Trophoblast cell (in vitro differentiated cells and primary cell): ENCODE data around the gene WFS1.

Experiments
- DNase-seq, 2 donors: peaks; one replicate each; pipeline ENCODE4 v3.0.0-alpha.2; 2016
- H2AFZ ChIP-seq: 2 replicates; pipeline ENCODE4 v1.6.1; 2013; ENCODE audit warnings: low read length, moderate library complexity, mild to moderate bottlenecking; ENCODE audit not compliant: insufficient read depth, poor library complexity
- H2AK5ac ChIP-seq: 2 replicates; pipeline ENCODE4 v1.6.1; 2013; ENCODE audit warnings: mild to moderate bottlenecking, low read length
- H2BK120ac ChIP-seq: 2 replicates; pipeline ENCODE4 v1.6.1; 2013; ENCODE audit warnings: low read length, mild to moderate bottlenecking, moderate library complexity; ENCODE audit not compliant: insufficient read depth, poor library complexity
- H2BK12ac ChIP-seq: 2 replicates; pipeline ENCODE4 v1.6.1; 2013; ENCODE audit warnings: mild to moderate bottlenecking, low read length, moderate library complexity
- H2BK5ac ChIP-seq: 2 replicates; pipeline ENCODE4 v1.6.1; 2013; ENCODE audit warnings: low read length, low read depth, moderate library complexity, mild to moderate bottlenecking; ENCODE audit not compliant: poor library complexity
- H3K14ac ChIP-seq: 2 replicates; pipeline ENCODE4 v1.6.1; 2013; ENCODE audit warnings: mild to moderate bottlenecking, low read length
- H3K18ac ChIP-seq: 2 replicates; pipeline ENCODE4 v1.6.1; 2013; ENCODE audit warnings: mild to moderate bottlenecking, low read length
- H3K23ac ChIP-seq: 2 replicates; pipeline ENCODE4 v1.6.1; 2013; ENCODE audit warnings: low read length
- H3K27ac ChIP-seq: 2 replicates; pipeline ENCODE4 v1.5.1; 2013; ENCODE audit warnings: low read depth, mild to moderate bottlenecking, inconsistent platforms, low read length, moderate library complexity
- H3K27me3 ChIP-seq: 2 replicates; pipeline ENCODE4 v1.6.1; 2013; ENCODE audit warnings: inconsistent platforms, mild to moderate bottlenecking, low read length, moderate library complexity; ENCODE audit not compliant: insufficient read depth
- H3K36me3 ChIP-seq, 2 experiments: 1 replicate in 1 of 2; 2 replicates in 1 of 2; pipeline ENCODE4 v1.6.1; 2013; ENCODE audit warnings: low read length in 2 of 2, mild to moderate bottlenecking in 2 of 2, moderate library complexity in 1 of 2; ENCODE audit not compliant: insufficient read depth in 2 of 2, control insufficient read depth in 1 of 2
- H3K4ac ChIP-seq: 2 replicates; pipeline ENCODE4 v1.6.1; 2013; ENCODE audit warnings: low read depth, mild to moderate bottlenecking, low read length, moderate library complexity
- H3K4me1 ChIP-seq, 2 experiments: 1 replicate in 1 of 2; 2 replicates in 1 of 2; pipeline ENCODE4 v1.6.1; 2013; ENCODE audit warnings: low read length in 2 of 2, mild to moderate bottlenecking in 2 of 2, moderate library complexity in 1 of 2; ENCODE audit not compliant: insufficient read depth in 2 of 2, control insufficient read depth in 1 of 2
- H3K4me2 ChIP-seq: 2 replicates; pipeline ENCODE4 v1.6.1; 2013; ENCODE audit warnings: inconsistent platforms, mild to moderate bottlenecking, low read length, moderate library complexity
- H3K4me3 ChIP-seq: 2 replicates; pipeline ENCODE4 v1.5.1; 2013; ENCODE audit warnings: mild to moderate bottlenecking, low read depth, low read length, inconsistent platforms
- H3K79me1 ChIP-seq: one replicate; pipeline ENCODE4 v1.6.1; 2013; ENCODE audit warnings: low read length
- H3K79me2 ChIP-seq: 2 replicates; pipeline ENCODE4 v1.6.1; 2013; ENCODE audit warnings: low read length, mild to moderate bottlenecking; ENCODE audit not compliant: control insufficient read depth, insufficient read depth, poor library complexity
- H3K9ac ChIP-seq: 2 replicates; pipeline ENCODE4 v1.6.1; 2013; ENCODE audit warnings: mild to moderate bottlenecking, low read length
- H3K9me3 ChIP-seq: 2 replicates; pipeline ENCODE4 v1.6.1; 2013; ENCODE audit warnings: low read depth, mild to moderate bottlenecking, control low read depth, inconsistent platforms, low read length; ENCODE audit not compliant: insufficient read depth
- H4K12ac ChIP-seq: 2 replicates; pipeline ENCODE4 v1.6.1; 2013; ENCODE audit warnings: low read depth, mild to moderate bottlenecking, low read length, moderate library complexity
- H4K8ac ChIP-seq: 2 replicates; pipeline ENCODE4 v1.6.1; 2013; ENCODE audit warnings: low read depth, mild to moderate bottlenecking, low read length, moderate library complexity
- H4K91ac ChIP-seq: one replicate; pipeline ENCODE4 v1.6.1; 2013; ENCODE audit warnings: low read depth, mild to moderate bottlenecking, low read length, moderate library complexity
- WGBS: extraction: QIAGEN DNeasy Blood & Tissue Kit; methylation state at CpG from one replicate; pipeline ENCODE4 v1.1.7; 2013; ENCODE audit warnings: missing lambda C conversion rate; ENCODE audit not compliant: insufficient read length, insufficient coverage; ENCODE audit errors: extremely low coverage; 5-methylcytosine and 5-hydroxymethylcytosine counted together

Gene WFS1

GRCh38 chr4:6281436-6282313 is 12.0 kb downstream of the WFS1 start:
- Histone ChIP-seq H3K79me2 (no peaks in the 10 kb centered on the region), H3K4ac (no peak overlapping the region), H4K91ac (no peak overlapping the region), H3K27me3 (no peaks in the 10 kb centered on the region), H3K18ac (no peak overlapping the region), H3K23ac (no peak overlapping the region), H3K4me3 (no peak overlapping the region), H2BK120ac (no peak overlapping the region), H2AK5ac (no peak overlapping the region), H3K79me1 (no peaks in the 10 kb centered on the region), H3K36me3 (peaks cover 61 to 85% of the 10 kb centered on the region in 2 experiments), H3K4me2 (no peak overlapping the region), H3K14ac (no peak overlapping the region), H4K8ac (no peak overlapping the region), H3K4me1 (peaks cover 0 to 2% of the 10 kb centered on the region in 2 experiments), H2BK12ac (no peak overlapping the region), H2BK5ac (no peak overlapping the region), H4K12ac (no peak overlapping the region), H3K9ac (no peak overlapping the region), H2AFZ (no peak overlapping the region), H3K9me3 (peaks cover 6% of the 10 kb centered on the region), H3K27ac (no peak overlapping the region)
- WGBS = no CpG with 5 or more reads among the region's 20 CpGs
- DNase-seq = no peak

DNA sequence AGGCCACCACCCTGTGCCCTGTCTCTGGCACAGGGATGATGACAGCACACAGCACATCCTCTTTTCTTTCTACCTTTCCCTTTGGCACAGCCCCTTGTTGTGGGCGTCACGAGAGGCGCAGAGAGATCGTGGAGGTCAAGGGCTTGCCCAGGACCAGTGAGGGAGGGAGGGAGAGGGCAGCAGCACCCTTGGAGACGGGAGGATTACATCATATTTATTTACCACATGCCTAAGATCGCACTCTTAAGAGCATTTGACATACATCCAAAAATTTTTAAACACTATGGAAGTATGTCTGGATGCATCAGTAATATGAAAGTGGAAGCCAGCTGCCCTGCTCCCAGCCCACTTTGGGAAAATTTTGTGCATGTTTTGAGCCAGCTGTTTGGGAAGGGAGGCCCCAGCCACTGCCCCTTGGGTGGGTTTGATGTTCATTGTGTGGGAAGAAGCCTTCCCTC is 12.7 kb downstream of the WFS1 start:
- DNase-seq = no peak
- no peak overlapping the region for H3K23ac ChIP-seq
- no peak overlapping the region for H2BK120ac ChIP-seq
- H3K27ac ChIP-seq = no peak overlapping the region
- no peak overlapping the region for H4K91ac ChIP-seq
- no peak overlapping the region for H2AFZ ChIP-seq
- H4K8ac ChIP-seq = no peak overlapping the region
- peaks cover 67 to 86% of the 10 kb centered on the region in 2 experiments for H3K36me3 ChIP-seq
- no peak overlapping the region for H3K4ac ChIP-seq
- no CpG with 5 or more reads among the region's 6 CpGs for WGBS
- no peak overlapping the region for H3K14ac ChIP-seq
- no peaks in the 10 kb centered on the region for H3K79me2 ChIP-seq
- H4K12ac ChIP-seq = no peak overlapping the region
- H3K4me2 ChIP-seq = no peak overlapping the region
- H2AK5ac ChIP-seq = no peak overlapping the region
- H3K4me1 ChIP-seq = peaks cover 0 to 2% of the 10 kb centered on the region in 2 experiments
- no peaks in the 10 kb centered on the region for H3K27me3 ChIP-seq
- H3K79me1 ChIP-seq = no peaks in the 10 kb centered on the region
- H3K9me3 ChIP-seq = peaks cover 4% of the 10 kb centered on the region
- H3K4me3 ChIP-seq = no peak overlapping the region
- H2BK5ac ChIP-seq = no peak overlapping the region
- no peak overlapping the region for H3K9ac ChIP-seq
- no peak overlapping the region for H2BK12ac ChIP-seq
- H3K18ac ChIP-seq = no peak overlapping the region

DNA sequence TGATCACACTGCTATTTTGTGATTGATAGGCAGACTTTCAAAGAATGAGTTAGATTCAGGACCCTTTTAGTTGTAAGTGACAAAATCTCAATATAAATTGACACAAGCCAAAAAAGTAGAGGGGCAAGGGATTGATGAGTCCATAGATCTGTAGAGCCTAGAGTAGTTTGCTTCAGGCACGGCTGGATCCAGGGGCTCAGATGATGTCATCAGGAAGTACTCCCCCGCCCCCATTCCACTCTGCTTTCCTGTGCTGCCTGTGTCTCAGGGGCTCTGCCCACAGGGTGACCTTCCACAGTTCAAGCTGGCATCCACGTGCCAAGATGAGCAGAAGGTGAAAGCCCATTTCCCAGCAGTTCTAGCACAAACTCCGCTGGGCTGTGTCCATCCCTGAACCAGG is 13.6 kb downstream of the WFS1 start:
- Histone ChIP-seq H2BK120ac (no peak overlapping the region), H2BK5ac (no peak overlapping the region), H3K27ac (no peak overlapping the region), H4K8ac (no peak overlapping the region), H4K12ac (no peak overlapping the region), H3K27me3 (no peaks in the 10 kb centered on the region), H3K79me2 (no peaks in the 10 kb centered on the region), H3K23ac (no peak overlapping the region), H2BK12ac (no peak overlapping the region), H3K79me1 (no peaks in the 10 kb centered on the region), H3K9me3 (peaks cover 4% of the 10 kb centered on the region), H3K4me3 (no peak overlapping the region), H3K18ac (no peak overlapping the region), H2AFZ (no peak overlapping the region), H3K9ac (no peak overlapping the region), H3K4ac (no peak overlapping the region), H3K4me1 (peaks cover 0 to 2% of the 10 kb centered on the region in 2 experiments), H3K36me3 (peaks cover 65 to 83% of the 10 kb centered on the region in 2 experiments), H3K14ac (no peak overlapping the region), H2AK5ac (no peak overlapping the region), H3K4me2 (no peak overlapping the region), H4K91ac (no peak overlapping the region)
- no CpG with 5 or more reads among the region's 4 CpGs for WGBS
- no peak for DNase-seq

DNA sequence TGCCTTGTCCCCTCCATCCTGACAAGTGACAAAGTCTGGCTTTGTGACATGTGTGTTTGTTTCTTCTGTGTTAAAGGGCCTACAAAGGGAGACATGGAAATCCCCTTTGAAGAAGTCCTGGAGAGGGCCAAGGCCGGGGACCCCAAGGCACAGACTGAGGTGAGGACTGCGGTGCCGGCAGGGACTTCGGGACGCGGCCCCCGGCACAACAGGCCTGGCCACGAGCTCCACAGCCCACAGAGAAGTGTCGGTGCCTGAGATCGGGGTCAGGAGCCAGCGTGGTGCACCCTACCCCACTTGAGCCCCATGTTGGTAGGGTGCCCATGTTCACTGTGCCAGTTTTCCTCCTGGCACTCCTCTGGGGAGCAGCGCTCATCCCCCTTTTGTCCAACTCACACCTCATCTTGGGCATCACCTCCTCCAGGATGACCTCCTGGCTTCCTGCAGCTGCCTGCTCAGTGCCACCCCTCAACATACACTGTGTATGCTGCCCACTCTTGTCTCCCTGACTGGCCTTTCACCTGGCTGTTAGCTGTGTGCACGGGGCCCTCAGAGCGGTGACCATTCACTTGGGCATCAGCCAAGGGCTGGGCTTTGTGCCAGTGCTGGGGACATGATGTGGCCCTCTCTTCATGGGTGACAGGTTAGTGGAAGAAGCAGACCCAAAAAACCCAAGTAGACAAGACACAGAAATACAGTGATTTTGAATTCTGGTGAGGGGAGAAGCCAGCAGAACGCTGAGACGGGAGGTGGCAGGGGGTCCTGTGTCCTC is 17.6 kb downstream of the WFS1 start:
- Histone ChIP-seq H3K36me3 (peaks cover 69 to 76% of the 10 kb centered on the region in 2 experiments), H3K9ac (no peak overlapping the region), H2AK5ac (no peak overlapping the region), H3K4me3 (no peak overlapping the region), H3K14ac (no peak overlapping the region), H3K4me2 (no peak overlapping the region), H3K18ac (no peak overlapping the region), H3K27me3 (no peaks in the 10 kb centered on the region), H3K4me1 (no peaks in the 10 kb centered on the region), H3K23ac (no peak overlapping the region), H2BK5ac (no peak overlapping the region), H2AFZ (no peak overlapping the region), H3K27ac (no peak overlapping the region), H4K12ac (no peak overlapping the region), H3K4ac (no peak overlapping the region), H2BK120ac (no peak overlapping the region), H2BK12ac (no peak overlapping the region), H4K91ac (no peak overlapping the region), H3K79me2 (no peaks in the 10 kb centered on the region), H3K79me1 (no peaks in the 10 kb centered on the region), H3K9me3 (peaks cover under 1% of the 10 kb centered on the region), H4K8ac (no peak overlapping the region)
- no CpG with 5 or more reads among the region's 16 CpGs for WGBS
- DNase-seq = no peak
